Measurements from ENCODE around the gene NACC2. TPM values are rescaled to one million over a fixed set of nuclear protein-coding genes. Genes with fewer than 3 reads are reported as not detected.
A peak's percentile ranks its signal among the peaks of the same experiment; 100 is the strongest.

Gene NACC2
- total and polyA plus RNA-seq, 2 donors (not counting 3 experiments of a cell fraction or from before 2014, with no cell fraction given): 15.8 to 27.1 TPM

- ChIA-PET POLR2A (no interaction called here), CTCF (interaction anchor here (0.7 to 1.9 kb wide), 5 partner anchors 18 to 112 kb away, joined by 3 to 12 read pairs (median 4); no protein-coding TSS in a partner anchor)
- H2AFZ ChIP-seq (ENCODE audit: low read depth, low read length): no peak overlapping the region
- H3K27ac ChIP-seq (ENCODE audit: insufficient read depth, low read depth, low read length): peak overlapping the region; percentile 76
- no TSS peak for BruUV-seq (replicated peaks)
- H3K9me3 ChIP-seq (replicated peaks; ENCODE audit: control insufficient read depth, insufficient read depth, low read length): no peaks in the 10 kb centered on the region
- intact Hi-C loops (cut with micrococcal nuclease): loop anchor here (1.0 kb wide), 3 partner anchors 18 to 42 kb away; no protein-coding TSS in a partner anchor
- peaks cover 54% of the 10 kb centered on the region for H3K4me1 ChIP-seq (ENCODE audit: control insufficient read depth, extremely low read depth, insufficient read depth, low read length)
- TF ChIP-seq EZH2 (IDR thresholded peaks at IDR 0.05; ENCODE audit: borderline replicate concordance, low read depth, low read length, severe bottlenecking) (no peak), POLR2A (IDR thresholded peaks at IDR 0.05; ENCODE audit: low read depth, low read length) (peak; percentile 53), MAX (IDR thresholded peaks at IDR 0.05; ENCODE audit: insufficient read depth, insufficient read length) (no peak), FOS (IDR thresholded peaks at IDR 0.05; ENCODE audit: borderline replicate concordance, insufficient read depth, low read length) (peak; percentile 80), POLR2AphosphoS5 (IDR thresholded peaks at IDR 0.05; ENCODE audit: insufficient read depth, low read depth, low read length) (peak; percentile 90), GATA2 (IDR thresholded peaks at IDR 0.05; ENCODE audit: insufficient read depth, insufficient read length, low read depth, low read length) (peak; percentile 26)
- no peaks in the 10 kb centered on the region for H3K9me1 ChIP-seq (replicated peaks; ENCODE audit: control insufficient read depth, extremely low read depth, insufficient read depth, low read length)
- H3K4me3 ChIP-seq (replicated peaks in 1 of 3; ENCODE audit: insufficient read depth in 1 of 3, low read depth in 1 of 3, low read length in 3 of 3): no peak overlapping the region
- H4K20me1 ChIP-seq (replicated peaks; ENCODE audit: control insufficient read depth, extremely low read depth, insufficient read depth, low read length): no peaks in the 10 kb centered on the region
- dilution Hi-C loops (cut with MboI; ENCODE audit: extremely low pct_ligation_motif_present, low sequenced_read_pairs): no loop called here
- no peaks in the 10 kb centered on the region for H3K27me3 ChIP-seq (ENCODE audit: control insufficient read depth in 2 of 2, insufficient read depth in 2 of 2, low read length in 2 of 2)
- peak; percentile 73 for DNase-seq (ENCODE audit: low read depth, low spot score)
- H3K4me2 ChIP-seq (ENCODE audit: insufficient read depth, low read length): peak overlapping the region; percentile 49
- H3K36me3 ChIP-seq (ENCODE audit: control insufficient read depth in 2 of 2, extremely low read depth in 1 of 2, insufficient read depth in 2 of 2, low read length in 2 of 2): peaks cover 0 to 2% of the 10 kb centered on the region in 2 experiments
- FAIRE-seq: peak; percentile 92
- peak overlapping the region; percentile 1 for H3K9ac ChIP-seq (replicated peaks; ENCODE audit: extremely low read depth, insufficient read depth, low read length)
- peaks cover 2% of the 10 kb centered on the region for H3K79me2 ChIP-seq (ENCODE audit: control insufficient read depth, insufficient read depth, low read length)
Observed at GRCh38 chr9:136010615-136011361, 84.3 kb downstream of the NACC2 start.

GRCh38 chr9:136010176-136010575 lies 84.9 kb downstream of the NACC2 start:
- H3K4me3 ChIP-seq (replicated peaks in 1 of 3; ENCODE audit: insufficient read depth in 1 of 3, low read depth in 1 of 3, low read length in 3 of 3): no peak overlapping the region
- H3K27me3 ChIP-seq (ENCODE audit: control insufficient read depth in 2 of 2, insufficient read depth in 2 of 2, low read length in 2 of 2): no peaks in the 10 kb centered on the region
- H3K9ac ChIP-seq (replicated peaks; ENCODE audit: extremely low read depth, insufficient read depth, low read length): no peak overlapping the region
- dilution Hi-C loops (cut with MboI; ENCODE audit: extremely low pct_ligation_motif_present, low sequenced_read_pairs): no loop called here
- no peak for FAIRE-seq
- no peaks in the 10 kb centered on the region for H3K9me1 ChIP-seq (replicated peaks; ENCODE audit: control insufficient read depth, extremely low read depth, insufficient read depth, low read length)
- CTCF ChIA-PET: interaction anchor here (1.6 kb wide), 1 partner anchor 112 kb away, joined by 5 read pairs; no protein-coding TSS in a partner anchor
- no peak for DNase-seq (ENCODE audit: low read depth, low spot score)
- no peak overlapping the region for H2AFZ ChIP-seq (ENCODE audit: low read depth, low read length)
- H3K4me2 ChIP-seq (ENCODE audit: insufficient read depth, low read length): no peak overlapping the region
- POLR2A ChIA-PET: no interaction called here
- no peaks in the 10 kb centered on the region for H4K20me1 ChIP-seq (replicated peaks; ENCODE audit: control insufficient read depth, extremely low read depth, insufficient read depth, low read length)
- H3K27ac ChIP-seq (ENCODE audit: insufficient read depth, low read depth, low read length): peak overlapping the region; percentile 76
- intact Hi-C loops (cut with micrococcal nuclease): no loop called here
- H3K9me3 ChIP-seq (replicated peaks; ENCODE audit: control insufficient read depth, insufficient read depth, low read length): no peaks in the 10 kb centered on the region
- TF ChIP-seq EZH2 (IDR thresholded peaks at IDR 0.05; ENCODE audit: borderline replicate concordance, low read depth, low read length, severe bottlenecking) (no peak), JUN (IDR thresholded peaks at IDR 0.05; ENCODE audit: borderline replicate concordance, insufficient read depth, insufficient read length, low read depth) (no peak), CTCF (IDR thresholded peaks at IDR 0.05; ENCODE audit: extremely low read depth in 1 of 2, insufficient read depth in 1 of 2, low read depth in 1 of 2, low read length in 2 of 2) (no peak), MYC (IDR thresholded peaks at IDR 0.05; ENCODE audit: low read depth, low read length) (no peak), MAX (IDR thresholded peaks at IDR 0.05; ENCODE audit: insufficient read depth, insufficient read length) (no peak), FOS (IDR thresholded peaks at IDR 0.05; ENCODE audit: borderline replicate concordance, insufficient read depth, low read length) (no peak), POLR2A (IDR thresholded peaks at IDR 0.05; ENCODE audit: low read depth, low read length) (no peak), POLR2AphosphoS5 (IDR thresholded peaks at IDR 0.05; ENCODE audit: insufficient read depth, low read depth, low read length) (no peak)
- BruUV-seq (replicated peaks): no TSS peak
- H3K4me1 ChIP-seq (ENCODE audit: control insufficient read depth, extremely low read depth, insufficient read depth, low read length): peaks cover 54% of the 10 kb centered on the region
- peaks cover 0 to 2% of the 10 kb centered on the region in 2 experiments for H3K36me3 ChIP-seq (ENCODE audit: control insufficient read depth in 2 of 2, extremely low read depth in 1 of 2, insufficient read depth in 2 of 2, low read length in 2 of 2)
- peaks cover 2% of the 10 kb centered on the region for H3K79me2 ChIP-seq (ENCODE audit: control insufficient read depth, insufficient read depth, low read length)
